MM.1S (cell line): ENCODE measurements around the gene EBF3.

Experiments used
- CTCF ChIP-seq: fragments of 300-600 bp; sonication (generic); IDR thresholded peaks from 2 replicates; pipeline ENCODE4 v1.5.1; 2016; ENCODE audit warnings: antibody characterized with exemption, low read length, mixed read lengths
- EZH2 ChIP-seq: fragments of 300-600 bp; sonication (generic); optimal IDR thresholded peaks from 2 replicates; pipeline ENCODE3; 2017; ENCODE audit warnings: low read depth, mild to moderate bottlenecking, antibody characterized with exemption, low read length, mixed read lengths
- EZH2phosphoT487 ChIP-seq: fragments of 300-600 bp; sonication (generic); IDR thresholded peaks from 2 replicates; pipeline ENCODE4 v1.6.1; 2018; ENCODE audit warnings: antibody characterized with exemption, low read length

DNA sequence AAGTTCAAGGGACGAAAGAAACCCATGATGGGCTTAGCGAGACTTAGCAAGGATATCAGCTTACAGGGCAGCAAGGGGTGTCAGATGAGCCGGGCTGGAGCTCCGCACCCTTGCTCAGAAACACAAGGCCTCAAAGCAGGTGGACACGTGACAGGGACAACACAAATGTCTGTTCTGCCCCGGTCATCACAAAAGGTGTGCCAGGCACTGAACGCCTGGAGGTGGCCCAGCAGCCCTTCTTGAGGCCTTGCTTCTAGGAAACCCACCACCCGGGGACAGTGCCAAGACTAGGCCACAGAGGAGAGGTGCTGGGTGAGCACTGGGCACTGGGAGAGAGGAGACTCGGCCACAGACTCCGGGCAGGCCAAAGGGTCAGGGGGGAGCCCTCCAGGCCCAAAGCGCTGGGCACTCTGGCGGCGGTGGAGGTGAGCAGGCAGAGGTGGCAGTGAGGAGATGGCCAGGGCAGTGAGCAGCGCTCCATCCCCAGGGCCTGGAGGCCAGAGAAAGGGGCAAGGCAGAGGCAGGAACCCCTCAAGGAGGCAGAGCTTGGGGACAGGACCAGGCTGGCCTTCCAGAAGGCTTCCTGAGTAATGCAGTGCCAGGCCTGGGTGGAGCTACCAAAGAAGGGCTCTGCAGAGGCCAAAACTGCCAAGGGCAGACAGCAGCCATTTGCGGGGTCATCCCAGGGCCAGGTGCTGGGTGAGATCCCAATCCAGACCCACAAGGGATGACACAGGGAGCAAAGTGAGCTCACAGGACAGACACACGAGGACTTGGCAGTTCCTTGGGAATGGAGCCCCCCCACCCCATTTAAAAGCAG, 22.7 kb downstream of the EBF3 start:
- TF ChIP-seq CTCF (no peak), EZH2 (no peak), EZH2phosphoT487 (no peak)
